ENCODE data around the gene BTN2A1.
"Not testable (repeated sequence)": the region's sequence is repeated elsewhere in the genome, so short reads cannot be mapped to it uniquely, and the experiment has no call there.

DNA sequence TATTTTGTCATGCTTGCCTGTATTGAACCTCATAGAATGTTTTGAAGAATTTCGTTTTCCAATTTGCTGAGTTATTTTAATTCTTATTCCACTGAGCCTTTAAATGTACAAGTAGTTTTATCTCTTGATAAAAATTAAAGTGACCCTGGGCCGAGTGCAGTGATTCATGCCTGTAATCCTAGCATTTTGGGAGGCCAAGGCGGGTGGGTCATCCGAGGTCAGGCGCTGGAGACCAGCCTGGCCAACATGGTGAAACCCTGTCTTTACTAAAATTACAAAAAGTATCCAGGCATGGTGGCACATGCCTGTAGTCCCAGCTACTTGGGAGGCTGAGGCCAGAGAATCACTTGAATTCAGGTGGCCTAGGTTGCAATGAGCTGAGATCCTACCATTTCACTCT is 3.6 kb downstream of the BTN2A1 start:
- TF ChIP-seq, protein P1, sequence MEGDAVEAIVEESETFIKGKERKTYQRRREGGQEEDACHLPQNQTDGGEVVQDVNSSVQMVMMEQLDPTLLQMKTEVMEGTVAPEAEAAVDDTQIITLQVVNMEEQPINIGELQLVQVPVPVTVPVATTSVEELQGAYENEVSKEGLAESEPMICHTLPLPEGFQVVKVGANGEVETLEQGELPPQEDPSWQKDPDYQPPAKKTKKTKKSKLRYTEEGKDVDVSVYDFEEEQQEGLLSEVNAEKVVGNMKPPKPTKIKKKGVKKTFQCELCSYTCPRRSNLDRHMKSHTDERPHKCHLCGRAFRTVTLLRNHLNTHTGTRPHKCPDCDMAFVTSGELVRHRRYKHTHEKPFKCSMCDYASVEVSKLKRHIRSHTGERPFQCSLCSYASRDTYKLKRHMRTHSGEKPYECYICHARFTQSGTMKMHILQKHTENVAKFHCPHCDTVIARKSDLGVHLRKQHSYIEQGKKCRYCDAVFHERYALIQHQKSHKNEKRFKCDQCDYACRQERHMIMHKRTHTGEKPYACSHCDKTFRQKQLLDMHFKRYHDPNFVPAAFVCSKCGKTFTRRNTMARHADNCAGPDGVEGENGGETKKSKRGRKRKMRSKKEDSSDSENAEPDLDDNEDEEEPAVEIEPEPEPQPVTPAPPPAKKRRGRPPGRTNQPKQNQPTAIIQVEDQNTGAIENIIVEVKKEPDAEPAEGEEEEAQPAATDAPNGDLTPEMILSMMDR (IDR thresholded peaks at IDR 0.05): not testable (repeated sequence)
- TF ChIP-seq POLR2A (IDR thresholded peaks at IDR 0.05): not testable (repeated sequence)

All from body of pancreas (tissue), 4 donors.